RKO (cell line): ENCODE data around the gene CEBPZOS.
A peak's percentile ranks its signal among the peaks of the same experiment; 100 is the strongest.

Experiments used
- DNase-seq: peaks from one replicate; pipeline ENCODE4 v3.0.0-alpha.2; 2016; ENCODE audit warnings: low spot score

The CEBPZOS gene

GRCh38 chr2:37196320-37197195, at the start of gene CEBPZOS:
Gene CEBPZOS (plus strand): TSS chr2:37196496. CDS start chr2:37199705, 3,209 bp downstream.
- DNase-seq = peak; percentile 83

- no peak for DNase-seq
Observed at GRCh38 chr2:37148325-37148724, 48.0 kb upstream of the CEBPZOS start.

GRCh38 chr2:37149626-37150322, 46.5 kb upstream of the CEBPZOS start:
- no peak for DNase-seq

- DNase-seq = no peak
Observed at GRCh38 chr2:37153224-37153623, 43.1 kb upstream of the CEBPZOS start.

- DNase-seq = no peak
Observed at GRCh38 chr2:37154785-37155184, 41.5 kb upstream of the CEBPZOS start.

- DNase-seq = peak; percentile 66
Observed at GRCh38 chr2:37156071-37156856, 40.0 kb upstream of the CEBPZOS start.

GRCh38 chr2:37156857-37157714, 39.2 kb upstream of the CEBPZOS start, which contains the start of gene EIF2AK2:
Gene EIF2AK2 (minus strand): TSS chr2:37156980. CDS start chr2:37147806, 9,174 bp downstream.
- DNase-seq = peak; percentile 87

GRCh38 chr2:37164757-37165156, 31.5 kb upstream of the CEBPZOS start:
- DNase-seq = no peak

- DNase-seq = no peak
Observed at GRCh38 chr2:37167636-37168180, 28.6 kb upstream of the CEBPZOS start.

GRCh38 chr2:37168217-37168981, 27.9 kb upstream of the CEBPZOS start:
- peak; percentile 46 for DNase-seq

GRCh38 chr2:37171624-37171950, 24.7 kb upstream of the CEBPZOS start:
- DNase-seq = no peak

GRCh38 chr2:37173741-37174140, 22.6 kb upstream of the CEBPZOS start:
- no peak for DNase-seq

GRCh38 chr2:37180006-37180639, 16.2 kb upstream of the CEBPZOS start:
- no peak for DNase-seq

GRCh38 chr2:37180640-37181039, 15.7 kb upstream of the CEBPZOS start:
- DNase-seq = no peak

- DNase-seq = no peak
Observed at GRCh38 chr2:37181726-37182684, 14.3 kb upstream of the CEBPZOS start.

GRCh38 chr2:37188570-37188969, 7.7 kb upstream of the CEBPZOS start, which contains the start of gene SULT6B1:
Gene SULT6B1 (minus strand): TSS chr2:37188670. CDS start chr2:37188640, 30 bp downstream.
- no peak for DNase-seq

GRCh38 chr2:37189452-37190153, 6.7 kb upstream of the CEBPZOS start:
- peak; percentile 90 for DNase-seq

GRCh38 chr2:37190290-37190689, 6.0 kb upstream of the CEBPZOS start:
- DNase-seq = no peak
